AG09319 (cell line): ENCODE measurements around the gene FCER1G.

ENCODE experiments used
- DNase-seq: peaks from one replicate; pipeline ENCODE4 v3.0.0-alpha.2; 2010; ENCODE audit warnings: low read depth; ENCODE audit errors: extremely low read depth
- TF ChIP-seq, protein P1 (sequence below): IDR thresholded peaks from 2 replicates; pipeline ENCODE4 v1.5.1; 2011; ENCODE audit warnings: low read depth, mild to moderate bottlenecking, inconsistent platforms, low read length, moderate library complexity

FCER1G gene

DNA sequence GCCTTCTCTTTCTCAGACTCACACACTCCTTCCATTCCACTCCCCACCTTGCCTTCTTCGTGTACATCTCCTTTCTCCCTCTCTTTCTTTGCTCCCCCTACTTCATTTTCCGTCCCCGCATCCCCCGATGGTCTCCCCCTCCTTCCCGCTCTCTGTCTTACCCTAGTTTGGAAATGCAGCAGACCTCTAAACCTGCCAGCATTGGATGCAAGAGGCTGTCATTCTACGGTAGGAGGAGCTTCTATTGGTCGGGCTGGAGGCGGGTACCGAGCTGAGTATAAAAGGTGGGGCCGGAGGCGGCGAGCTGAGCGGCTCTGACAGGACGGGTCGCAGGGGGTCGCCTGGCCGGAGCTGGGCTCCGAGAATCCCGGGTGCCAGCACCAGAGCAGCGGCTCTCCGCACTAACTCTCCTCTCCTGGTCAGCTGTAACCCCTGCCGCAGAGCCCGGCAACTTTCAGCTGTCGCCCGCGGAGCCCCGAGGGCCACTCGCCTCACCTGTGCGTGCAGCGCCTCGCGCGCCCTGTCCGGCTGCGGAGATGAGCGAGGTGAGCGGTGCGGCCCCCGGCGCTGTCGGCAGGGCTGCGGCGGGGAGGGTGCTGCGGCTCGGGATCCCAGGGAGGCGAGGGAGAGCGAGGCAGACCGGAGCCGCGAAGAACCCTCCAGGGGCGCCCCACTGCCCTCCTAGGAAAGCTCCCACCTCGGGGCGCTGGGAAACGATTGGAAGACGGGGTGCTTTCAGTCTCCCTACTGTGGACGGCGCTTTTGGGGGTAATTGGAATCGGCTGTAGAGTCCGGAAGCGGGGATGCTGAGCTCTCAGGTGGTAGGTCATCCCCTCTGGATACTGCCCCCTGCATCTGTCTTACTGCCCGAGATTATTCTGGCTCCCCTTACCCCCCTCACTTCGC lies 43.6 kb downstream of the FCER1G start, which contains the start of gene PCP4L1:
Gene PCP4L1 (plus strand): TSS at position 307 of the 906 bp plus-strand sequence. CDS start 230 bp downstream, at position 537.
- TF ChIP-seq, protein P1, sequence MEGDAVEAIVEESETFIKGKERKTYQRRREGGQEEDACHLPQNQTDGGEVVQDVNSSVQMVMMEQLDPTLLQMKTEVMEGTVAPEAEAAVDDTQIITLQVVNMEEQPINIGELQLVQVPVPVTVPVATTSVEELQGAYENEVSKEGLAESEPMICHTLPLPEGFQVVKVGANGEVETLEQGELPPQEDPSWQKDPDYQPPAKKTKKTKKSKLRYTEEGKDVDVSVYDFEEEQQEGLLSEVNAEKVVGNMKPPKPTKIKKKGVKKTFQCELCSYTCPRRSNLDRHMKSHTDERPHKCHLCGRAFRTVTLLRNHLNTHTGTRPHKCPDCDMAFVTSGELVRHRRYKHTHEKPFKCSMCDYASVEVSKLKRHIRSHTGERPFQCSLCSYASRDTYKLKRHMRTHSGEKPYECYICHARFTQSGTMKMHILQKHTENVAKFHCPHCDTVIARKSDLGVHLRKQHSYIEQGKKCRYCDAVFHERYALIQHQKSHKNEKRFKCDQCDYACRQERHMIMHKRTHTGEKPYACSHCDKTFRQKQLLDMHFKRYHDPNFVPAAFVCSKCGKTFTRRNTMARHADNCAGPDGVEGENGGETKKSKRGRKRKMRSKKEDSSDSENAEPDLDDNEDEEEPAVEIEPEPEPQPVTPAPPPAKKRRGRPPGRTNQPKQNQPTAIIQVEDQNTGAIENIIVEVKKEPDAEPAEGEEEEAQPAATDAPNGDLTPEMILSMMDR: no peak
- no peak for DNase-seq

DNA sequence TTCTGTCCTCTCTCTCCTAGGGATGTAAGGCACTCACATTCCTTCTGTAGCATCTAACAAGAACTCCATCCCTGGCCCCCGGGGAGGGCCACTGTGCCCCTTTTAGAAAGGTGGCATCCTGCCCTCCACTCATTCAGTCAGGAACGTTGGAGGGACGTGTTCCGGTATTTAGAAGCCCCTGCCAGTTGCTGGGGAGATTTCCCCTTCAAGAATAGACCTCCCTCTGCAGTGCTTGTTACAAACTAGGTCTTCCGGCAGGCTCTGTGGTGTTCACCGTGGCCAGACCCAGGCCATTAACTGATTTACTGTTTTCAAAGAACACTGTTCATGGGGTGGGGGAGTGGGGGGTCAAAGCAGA lies 44.2 kb downstream of the FCER1G start:
- no peak for DNase-seq
- TF ChIP-seq, protein P1: no peak

DNA sequence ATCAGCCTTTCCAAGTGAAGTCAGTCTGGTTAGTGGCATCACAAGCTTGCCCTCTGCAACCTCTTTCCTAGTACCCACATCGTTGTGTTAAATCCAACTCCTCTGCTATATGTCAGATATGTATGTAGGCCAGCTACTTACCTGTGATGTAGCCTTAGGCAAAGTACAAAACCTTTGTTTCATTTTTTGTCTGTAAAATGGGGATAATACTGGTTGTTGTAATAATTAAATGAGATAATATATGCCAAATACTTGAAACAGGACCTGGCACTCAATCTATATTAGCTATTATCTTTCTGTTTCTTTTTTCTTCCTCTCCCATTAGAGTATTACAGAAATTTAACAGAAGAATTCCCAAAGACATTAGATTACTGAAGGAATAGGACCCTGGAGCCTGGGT lies 44.7 kb downstream of the FCER1G start:
- no peak for DNase-seq
- TF ChIP-seq, protein P1: no peak

DNA sequence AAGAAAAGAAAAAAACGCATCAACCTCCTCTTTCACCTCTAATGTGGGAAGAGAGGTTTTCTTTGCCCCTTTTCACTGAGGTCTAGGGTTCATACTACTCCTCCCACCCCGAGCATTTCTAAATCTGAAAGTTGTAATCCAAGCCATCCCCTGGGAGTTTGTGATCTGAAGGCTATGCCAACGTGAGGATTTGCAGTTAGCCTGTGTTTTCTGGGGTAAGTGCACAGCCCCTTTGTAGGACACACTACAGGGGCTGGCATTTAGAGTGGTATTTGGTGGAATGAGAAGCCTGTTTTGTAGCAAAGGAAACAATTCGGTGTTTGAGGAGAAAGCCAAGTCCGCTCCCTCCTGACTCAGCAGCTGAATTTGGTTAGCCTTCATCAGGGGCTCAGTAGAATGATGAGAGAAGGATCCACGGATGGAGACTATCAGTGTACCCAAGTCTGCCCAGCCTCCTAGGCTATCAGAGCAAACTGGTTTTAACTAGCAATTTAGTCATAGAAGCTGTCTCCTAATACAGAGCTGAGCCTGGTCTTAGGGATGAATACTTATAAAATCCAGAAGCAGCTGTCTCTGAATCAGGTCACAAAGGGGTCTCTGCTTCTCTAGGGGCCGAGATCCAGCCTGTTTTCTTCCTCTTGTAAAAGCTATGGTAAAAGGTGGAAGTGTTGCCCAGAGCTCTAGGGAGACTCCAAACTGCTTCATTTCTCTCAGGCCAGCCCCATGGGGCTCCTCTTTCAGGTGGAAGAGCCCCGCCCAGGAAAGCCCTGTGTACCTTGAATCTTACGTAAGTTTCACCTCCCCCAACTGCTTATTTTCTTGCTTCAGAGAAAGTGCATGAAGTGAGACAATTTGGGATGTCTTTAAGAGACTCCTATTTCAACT lies 45.5 kb downstream of the FCER1G start:
- no peak for DNase-seq
- TF ChIP-seq, protein P1: no peak

DNA sequence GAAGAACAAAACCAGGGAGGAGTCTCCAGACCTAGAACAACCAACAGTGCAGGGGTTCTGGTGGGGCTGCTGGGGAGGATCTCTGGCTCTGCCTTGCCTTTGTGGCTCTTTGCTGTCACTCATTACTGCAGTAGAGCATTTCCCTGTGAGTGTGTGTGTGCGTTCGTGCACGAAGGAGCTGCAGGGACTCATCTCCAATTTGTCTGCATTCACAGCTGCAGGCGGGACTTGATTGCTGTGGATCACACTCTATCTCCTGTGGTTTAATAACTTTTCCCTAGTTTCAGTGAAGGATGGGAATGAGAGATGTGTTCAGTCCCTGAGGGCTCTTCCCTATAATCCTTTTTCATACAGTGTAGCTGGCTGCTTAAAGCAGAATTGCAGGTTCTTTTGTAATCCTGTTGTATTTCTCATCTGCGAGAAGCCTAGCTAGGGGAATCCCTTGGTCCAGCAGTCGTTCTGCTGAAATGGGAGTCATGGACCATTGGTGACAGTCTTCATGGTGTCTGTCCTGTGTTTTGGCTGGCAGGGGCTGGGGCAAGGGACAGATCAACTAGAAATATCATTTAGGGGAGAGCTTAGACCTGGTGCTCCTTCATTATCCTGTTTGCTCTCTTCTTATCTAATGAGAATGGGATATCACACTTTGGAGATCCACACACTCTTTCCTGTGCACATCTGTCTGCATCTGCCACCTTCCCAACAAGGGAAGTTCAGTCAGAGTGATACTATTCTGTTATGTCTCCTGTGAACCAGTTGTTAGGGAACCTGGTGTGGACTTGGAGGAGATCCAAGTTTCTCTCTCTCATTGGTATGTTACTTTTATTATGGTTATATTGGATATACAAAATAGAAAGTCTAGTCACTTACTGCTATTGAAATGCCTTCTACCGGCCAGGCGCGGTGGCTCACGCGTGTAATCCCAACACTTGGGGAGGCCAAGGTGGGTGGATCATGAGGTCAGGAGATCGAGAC lies 46.5 kb downstream of the FCER1G start:
- no peak for DNase-seq
- TF ChIP-seq, protein P1: no peak

DNA sequence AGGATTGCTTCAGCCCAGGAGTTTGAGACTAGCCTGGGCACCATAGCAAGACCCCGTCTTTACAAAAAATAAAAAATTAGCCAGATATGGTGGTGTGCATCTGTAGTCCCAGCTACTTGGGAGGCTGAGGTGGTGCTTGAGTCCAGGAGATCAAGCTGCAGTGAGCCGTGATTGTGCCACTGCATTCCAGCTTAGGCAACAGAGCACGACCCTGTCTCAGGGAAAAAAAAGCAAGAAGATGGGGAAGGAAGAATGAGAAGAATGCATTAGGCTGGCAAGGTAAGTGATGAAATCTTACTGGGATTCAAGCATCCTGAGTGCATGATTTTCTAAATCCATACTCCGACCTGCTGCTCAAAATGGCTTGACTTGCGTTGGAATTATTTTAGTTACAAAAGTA lies 50.2 kb downstream of the FCER1G start:
- TF ChIP-seq, protein P1: no peak

More for the DNA sequence above, 50.2 kb downstream of the FCER1G start:
- no peak for DNase-seq
